ENCODE measurements around the gene ADAMTS13.
"Not testable (repeated sequence)": the region's sequence is repeated elsewhere in the genome, so short reads cannot be mapped to it uniquely, and the experiment has no call there.

The ADAMTS13 gene

GRCh38 chr9:133421615-133422542 is at the start of gene ADAMTS13:
Gene ADAMTS13, plus strand, starts transcription at chr9:133422367. Its CDS starts 77 bp downstream, at chr9:133422444.
- DNase-seq, result no peak

- peak; percentile 71 for DNase-seq
These were observed 47.5 kb upstream of the ADAMTS13 start for GRCh38 chr9:133374612-133375115.

- peak; percentile 47 for DNase-seq
These were observed 46.9 kb upstream of the ADAMTS13 start for GRCh38 chr9:133375116-133375723.

- DNase-seq, result peak; percentile 97
These were observed 46.2 kb upstream of the ADAMTS13 start, which contains the start of the genes STKLD1 and SURF4 for GRCh38 chr9:133375724-133376654. Gene STKLD1, plus strand, starts transcription at chr9:133376366. Its CDS starts 108 bp downstream, at chr9:133376474. Gene SURF4, minus strand, starts transcription at chr9:133376060. Its CDS starts 91 bp downstream, at chr9:133375969.

- DNase-seq, result not testable (repeated sequence)
These were observed 44.9 kb upstream of the ADAMTS13 start for GRCh38 chr9:133377280-133377679.

- peak; percentile 72 for DNase-seq
These were observed 44.4 kb upstream of the ADAMTS13 start for GRCh38 chr9:133377721-133378216.

- no peak for DNase-seq
These were observed 43.7 kb upstream of the ADAMTS13 start for GRCh38 chr9:133378408-133378962.

GRCh38 chr9:133379153-133380086 is 42.7 kb upstream of the ADAMTS13 start:
- DNase-seq, result no peak

- no peak for DNase-seq
These were observed 41.4 kb upstream of the ADAMTS13 start for GRCh38 chr9:133380734-133381133.

GRCh38 chr9:133382507-133383141 is 39.5 kb upstream of the ADAMTS13 start:
- no peak for DNase-seq

- no peak for DNase-seq
These were observed 38.7 kb upstream of the ADAMTS13 start for GRCh38 chr9:133383438-133383837.

GRCh38 chr9:133384736-133385321 is 37.3 kb upstream of the ADAMTS13 start:
- DNase-seq, result no peak

GRCh38 chr9:133385452-133385851 is 36.7 kb upstream of the ADAMTS13 start:
- DNase-seq, result no peak

GRCh38 chr9:133386338-133386737 is 35.8 kb upstream of the ADAMTS13 start:
- DNase-seq, result no peak

GRCh38 chr9:133387680-133388079 is 34.5 kb upstream of the ADAMTS13 start:
- DNase-seq, result no peak

GRCh38 chr9:133389025-133389557 is 33.1 kb upstream of the ADAMTS13 start:
- no peak for DNase-seq

- DNase-seq, result no peak
These were observed 32.6 kb upstream of the ADAMTS13 start for GRCh38 chr9:133389562-133389961.

- no peak for DNase-seq
These were observed 31.5 kb upstream of the ADAMTS13 start for GRCh38 chr9:133390713-133391112.

- not testable (repeated sequence) for DNase-seq
These were observed 30.7 kb upstream of the ADAMTS13 start for GRCh38 chr9:133391449-133391848.

- not testable (repeated sequence) for DNase-seq
These were observed 29.9 kb upstream of the ADAMTS13 start for GRCh38 chr9:133392308-133392707.

Data from fibroblast of skin of right biceps (primary cell).